ENCODE results near the gene ANKRD12. TPM values are rescaled to one million over a fixed set of nuclear protein-coding genes. Genes with fewer than 3 reads are reported as not detected.

Gene ANKRD12
- total and polyA plus RNA-seq, 2 of the 4 experiments (the other 2 are of a cell fraction) = 2.6 to 12.9 TPM

GRCh38 chr18:9147440-9148202 lies 11.0 kb downstream of the ANKRD12 start:
- peaks cover 6% of the 10 kb centered on the region for H3K9me1 ChIP-seq (ENCODE audit: insufficient read depth, low read length)
- no peak overlapping the region for H2BK120ac ChIP-seq (ENCODE audit: low read depth, low read length)
- no TSS peak for BruUV-seq (replicated peaks)
- ATAC-seq (ENCODE audit: low read depth) (peak; percentile 84), DNase-seq (peak; percentile 81)
- H3K23ac ChIP-seq (ENCODE audit: low read depth, low read length) = no peak overlapping the region; the same call in 1 of the 2 replicates
- peaks cover 59% of the 10 kb centered on the region; the same call in 1 of the 2 replicates for H4K20me1 ChIP-seq (ENCODE audit: insufficient read depth, low read length)
- H2AFZ ChIP-seq (replicated peaks; ENCODE audit: low read length, poor library complexity) = no peak overlapping the region
- H3K4me3 ChIP-seq (ENCODE audit: insufficient read depth, low read depth, low read length) = no peak overlapping the region
- ChIA-PET POLR2A (ENCODE audit: unreplicated experiment) (no interaction called here), CTCF (interaction anchor here (1.0 to 1.4 kb wide), 4 partner anchors 9 to 74 kb away, joined by 3 to 7 read pairs (median 4); no protein-coding TSS in a partner anchor)
- H4K91ac ChIP-seq (ENCODE audit: insufficient read depth, low read depth, low read length) = no peak overlapping the region
- peaks cover 7% of the 10 kb centered on the region for H3K4me1 ChIP-seq (ENCODE audit: control insufficient read depth, insufficient read depth, low read length)
- no peak overlapping the region for H2AK9ac ChIP-seq (replicated peaks; ENCODE audit: low read depth, low read length, poor library complexity)
- intact Hi-C loops (cut with micrococcal nuclease) = loop anchor here (1.0 to 10.0 kb wide), 3 partner anchors 74 to 495 kb away; no protein-coding TSS in a partner anchor
- H3K4ac ChIP-seq (ENCODE audit: low read depth, low read length) = no peak overlapping the region
- peak overlapping the region; percentile 44; the same call in 1 of the 2 replicates for H3K4me2 ChIP-seq (ENCODE audit: low read depth, low read length)
- H4K5ac ChIP-seq (ENCODE audit: low read depth, low read length) = no peak overlapping the region
- H3K18ac ChIP-seq (ENCODE audit: low read depth, low read length) = peak overlapping the region; percentile 54; the same call in 1 of the 2 replicates
- no peak overlapping the region for H4K8ac ChIP-seq (ENCODE audit: low read depth in 2 of 2, low read length in 2 of 2)
- H2AK5ac ChIP-seq (ENCODE audit: low read depth, low read length) = no peak overlapping the region
- H3K14ac ChIP-seq (replicated peaks; ENCODE audit: low read depth, low read length) = no peak overlapping the region
- H3K27ac ChIP-seq (ENCODE audit: insufficient read depth, low read length) = no peak overlapping the region
- no CpG with 5 or more reads among the region's 1 CpG for WGBS, 2 experiments (ENCODE audit: extremely low coverage in 2 of 2, insufficient read length in 1 of 2)
- TF ChIP-seq CTCF (conservative IDR thresholded peaks at IDR 0.05; ENCODE audit: low read depth, low read length) = peak; percentile 80
- peak; percentile 76 for TF ChIP-seq SMC3 (IDR thresholded peaks at IDR 0.05; ENCODE audit: low read depth, low read length)
- TF ChIP-seq RAD21 (IDR thresholded peaks at IDR 0.05; ENCODE audit: low read length) = peak; percentile 83
- no peak for TF ChIP-seq BHLHE40 (IDR thresholded peaks at IDR 0.05; ENCODE audit: low read depth, low read length)
- H3K27me3 ChIP-seq (ENCODE audit: control insufficient read depth, insufficient read depth, low read length) = no peaks in the 10 kb centered on the region
- in situ Hi-C loops (cut with MboI; ENCODE audit: low sequenced_read_pairs) = no loop called here
- H3K56ac ChIP-seq (ENCODE audit: extremely low read depth, insufficient read depth, low read length) = no peak overlapping the region
- dilution Hi-C loops (cut with HindIII; ENCODE audit: low sequenced_read_pairs, unreplicated experiment) = no loop called here
- H3K79me1 ChIP-seq (ENCODE audit: low read depth in 1 of 2, low read length in 2 of 2) = peaks cover 7 to 52% of the 10 kb centered on the region in 2 experiments; a peak in 3 of 4 replicates
- no peak overlapping the region for H2BK20ac ChIP-seq (ENCODE audit: low read depth, low read length)
- no peaks in the 10 kb centered on the region; the same call in 1 of the 2 replicates for H3K36me3 ChIP-seq (ENCODE audit: control insufficient read depth, insufficient read depth, low read length)
- no peaks in the 10 kb centered on the region for H3K9me3 ChIP-seq (ENCODE audit: control insufficient read depth, insufficient read depth, low read length)
- H2BK5ac ChIP-seq (ENCODE audit: low read depth, low read length, poor library complexity, severe bottlenecking) = peak overlapping the region; percentile 75
- H2BK15ac ChIP-seq (ENCODE audit: low read depth, low read length) = no peak overlapping the region
- peak overlapping the region; percentile 50; the same call in 1 of the 2 replicates for H3K9ac ChIP-seq (ENCODE audit: low read depth, low read length)
